A549 treated with GW870086 at 1 μM for 4 hours (cell line): ENCODE data around the gene TBC1D14. TPM values are rescaled to one million over a fixed set of nuclear protein-coding genes. Genes with fewer than 3 reads are reported as not detected.

Source experiments
- total RNA-seq: library from RNA; stranded (reverse); fragments of 200-300 nt; extraction: Qiagen RNA extraction; gene quantifications from 5 replicates; pipeline ENCODE4 v1.2.3, GENCODE V29; 2022; ENCODE audit warnings: low read depth

Gene TBC1D14
- 34.1 to 39.4 TPM (median 38.3 TPM) in 5 replicates for total RNA-seq

GRCh38 chr4:6909113-6909969 lies at the start of gene TBC1D14:
Gene TBC1D14, plus strand, starts transcription at chr4:6909826. Its CDS starts 13,564 bp downstream, at chr4:6923390.

GRCh38 chr4:7043284-7044136 lies 133.9 kb downstream of the TBC1D14 start, which contains the start of gene TADA2B:
Gene TADA2B, plus strand, starts transcription at chr4:7043372. Its CDS starts 208 bp downstream, at chr4:7043580.

GRCh38 chr4:7067452-7068278 lies 158.0 kb downstream of the TBC1D14 start, which contains the start of gene GRPEL1:
Gene GRPEL1, minus strand, starts transcription at chr4:7068064. Its CDS starts 32 bp downstream, at chr4:7068032.

Other genes starting within 250 kb of the TBC1D14 start
- 31.8 to 89.1 TPM (median 73.1 TPM) in 5 replicates for gene S100P, start 215.9 kb upstream of the TBC1D14 start, total RNA-seq
- 31.6 to 36.0 TPM (median 34.7 TPM) in 5 replicates for gene MRFAP1L1, start 200.0 kb upstream of the TBC1D14 start, total RNA-seq
- 14.2 to 18.8 TPM (median 15.7 TPM) in 5 replicates for gene BLOC1S4, start 193.7 kb upstream of the TBC1D14 start, total RNA-seq
- 7.4 to 11.5 TPM (median 11.1 TPM) in 5 replicates for gene KIAA0232, start 127.1 kb upstream of the TBC1D14 start, total RNA-seq
- gene TADA2B, start 133.5 kb downstream of the TBC1D14 start, total RNA-seq: 12.9 to 17.5 TPM (median 15.1 TPM) in 5 replicates
- gene GRPEL1, start 158.2 kb downstream of the TBC1D14 start, total RNA-seq: 60.5 to 76.5 TPM (median 65.3 TPM) in 5 replicates